ENCODE measurements around the gene LSM14B. TPM values are rescaled to one million over a fixed set of nuclear protein-coding genes. Genes with fewer than 3 reads are reported as not detected.

Gene LSM14B
- total RNA-seq, 1 donor: 31.0 TPM

DNA sequence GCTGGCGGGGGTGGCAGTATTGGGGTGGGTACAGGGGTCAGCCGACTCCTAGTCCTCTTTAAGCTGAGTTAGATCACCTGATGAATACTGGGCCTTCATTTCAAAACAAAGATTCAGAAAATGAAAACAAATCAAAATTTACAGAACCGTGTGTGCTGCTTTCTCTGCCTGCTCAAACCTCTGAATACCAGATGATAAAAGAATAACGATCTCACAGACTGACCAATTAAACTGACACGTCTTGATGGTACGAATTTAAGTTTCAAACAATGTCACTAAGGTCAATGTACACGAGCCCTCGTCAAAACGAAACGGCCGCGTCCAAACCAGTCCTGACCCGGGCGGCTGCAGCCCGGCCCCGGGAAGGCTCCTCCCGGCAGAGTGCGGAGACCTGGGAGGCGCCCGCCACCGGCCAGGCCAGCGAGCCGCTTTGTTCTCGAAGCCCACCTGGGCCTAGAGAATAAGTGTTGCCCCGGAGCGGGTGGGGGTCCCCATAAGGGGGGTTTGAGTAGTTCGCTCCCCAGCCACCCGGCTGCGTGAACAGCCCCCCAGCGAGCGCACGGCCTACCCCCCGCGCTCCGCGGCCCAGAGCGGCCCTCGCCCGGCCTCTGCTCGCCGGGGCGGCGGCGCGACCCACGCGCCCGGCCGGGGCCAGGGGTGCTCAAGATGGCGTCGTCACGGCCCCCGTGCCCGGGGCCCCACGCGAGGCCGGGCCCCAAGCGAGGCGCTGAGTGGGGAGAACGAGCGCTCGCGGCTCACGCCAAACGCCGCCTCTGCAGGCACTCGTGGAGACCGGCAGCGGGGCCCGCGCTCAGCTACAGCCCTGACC, 20.2 kb downstream of the LSM14B start:
- DNase-seq (ENCODE audit: low read depth): no peak
- TF ChIP-seq, protein P1, sequence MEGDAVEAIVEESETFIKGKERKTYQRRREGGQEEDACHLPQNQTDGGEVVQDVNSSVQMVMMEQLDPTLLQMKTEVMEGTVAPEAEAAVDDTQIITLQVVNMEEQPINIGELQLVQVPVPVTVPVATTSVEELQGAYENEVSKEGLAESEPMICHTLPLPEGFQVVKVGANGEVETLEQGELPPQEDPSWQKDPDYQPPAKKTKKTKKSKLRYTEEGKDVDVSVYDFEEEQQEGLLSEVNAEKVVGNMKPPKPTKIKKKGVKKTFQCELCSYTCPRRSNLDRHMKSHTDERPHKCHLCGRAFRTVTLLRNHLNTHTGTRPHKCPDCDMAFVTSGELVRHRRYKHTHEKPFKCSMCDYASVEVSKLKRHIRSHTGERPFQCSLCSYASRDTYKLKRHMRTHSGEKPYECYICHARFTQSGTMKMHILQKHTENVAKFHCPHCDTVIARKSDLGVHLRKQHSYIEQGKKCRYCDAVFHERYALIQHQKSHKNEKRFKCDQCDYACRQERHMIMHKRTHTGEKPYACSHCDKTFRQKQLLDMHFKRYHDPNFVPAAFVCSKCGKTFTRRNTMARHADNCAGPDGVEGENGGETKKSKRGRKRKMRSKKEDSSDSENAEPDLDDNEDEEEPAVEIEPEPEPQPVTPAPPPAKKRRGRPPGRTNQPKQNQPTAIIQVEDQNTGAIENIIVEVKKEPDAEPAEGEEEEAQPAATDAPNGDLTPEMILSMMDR (IDR thresholded peaks at IDR 0.05; ENCODE audit: insufficient read depth, low read length): no peak
- peak overlapping the region; percentile 68 for H3K4me3 ChIP-seq (ENCODE audit: low read depth, low read length)

DNA sequence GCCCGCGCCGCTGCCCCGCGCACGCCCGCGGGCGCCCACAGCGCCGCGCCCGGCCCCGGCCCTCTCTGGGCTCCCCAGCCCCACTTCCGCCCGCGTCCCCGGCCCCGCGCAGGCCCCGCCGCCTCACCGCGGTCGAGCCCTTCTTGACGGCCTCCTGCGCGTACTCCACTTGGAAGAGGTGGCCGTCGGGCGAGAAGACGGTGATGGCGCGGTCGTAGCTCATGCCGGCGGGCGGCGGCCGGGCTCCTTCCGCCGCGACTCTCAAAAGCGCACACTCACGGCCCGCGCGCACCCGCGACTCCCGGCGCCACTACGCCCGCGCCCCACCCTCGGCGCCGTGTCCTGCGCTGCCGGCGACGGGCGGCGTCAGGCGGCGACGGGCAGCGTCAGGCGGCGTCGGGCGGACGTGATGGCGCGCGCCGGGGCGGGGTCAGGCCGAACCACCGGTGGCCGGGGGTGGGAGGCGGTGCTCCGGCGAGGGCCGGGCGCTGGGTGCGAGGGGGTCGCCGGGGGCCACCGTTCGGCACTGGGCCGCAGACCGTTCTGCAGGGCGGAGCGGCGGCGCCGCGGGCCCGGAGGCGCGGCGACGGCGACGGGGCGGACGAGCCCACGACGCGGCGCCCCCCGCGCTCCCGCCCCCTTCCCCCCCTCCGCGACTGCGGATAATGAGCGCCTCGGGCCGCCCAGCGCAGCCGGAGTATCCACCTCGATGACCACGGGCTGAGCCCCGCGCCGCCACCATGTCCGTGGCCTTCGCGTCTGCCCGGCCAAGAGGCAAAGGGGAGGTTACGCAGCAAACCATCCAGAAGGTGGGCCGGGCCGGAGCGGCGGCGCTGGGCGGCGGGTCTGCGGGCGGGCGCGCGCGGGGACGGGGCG, 21.0 kb downstream of the LSM14B start, which contains the start of the genes PSMA7 and SS18L1:
TSS of gene PSMA7 (minus strand) at position 314 of the 876 bp plus-strand sequence. CDS start at position 223, 91 bp downstream.
TSS of gene SS18L1 (plus strand) at position 689 of the 876 bp plus-strand sequence. CDS start at position 741, 52 bp downstream.
- DNase-seq (ENCODE audit: low read depth): peak; percentile 78
- TF ChIP-seq, protein P1 (IDR thresholded peaks at IDR 0.05; ENCODE audit: insufficient read depth, low read length): no peak

DNA sequence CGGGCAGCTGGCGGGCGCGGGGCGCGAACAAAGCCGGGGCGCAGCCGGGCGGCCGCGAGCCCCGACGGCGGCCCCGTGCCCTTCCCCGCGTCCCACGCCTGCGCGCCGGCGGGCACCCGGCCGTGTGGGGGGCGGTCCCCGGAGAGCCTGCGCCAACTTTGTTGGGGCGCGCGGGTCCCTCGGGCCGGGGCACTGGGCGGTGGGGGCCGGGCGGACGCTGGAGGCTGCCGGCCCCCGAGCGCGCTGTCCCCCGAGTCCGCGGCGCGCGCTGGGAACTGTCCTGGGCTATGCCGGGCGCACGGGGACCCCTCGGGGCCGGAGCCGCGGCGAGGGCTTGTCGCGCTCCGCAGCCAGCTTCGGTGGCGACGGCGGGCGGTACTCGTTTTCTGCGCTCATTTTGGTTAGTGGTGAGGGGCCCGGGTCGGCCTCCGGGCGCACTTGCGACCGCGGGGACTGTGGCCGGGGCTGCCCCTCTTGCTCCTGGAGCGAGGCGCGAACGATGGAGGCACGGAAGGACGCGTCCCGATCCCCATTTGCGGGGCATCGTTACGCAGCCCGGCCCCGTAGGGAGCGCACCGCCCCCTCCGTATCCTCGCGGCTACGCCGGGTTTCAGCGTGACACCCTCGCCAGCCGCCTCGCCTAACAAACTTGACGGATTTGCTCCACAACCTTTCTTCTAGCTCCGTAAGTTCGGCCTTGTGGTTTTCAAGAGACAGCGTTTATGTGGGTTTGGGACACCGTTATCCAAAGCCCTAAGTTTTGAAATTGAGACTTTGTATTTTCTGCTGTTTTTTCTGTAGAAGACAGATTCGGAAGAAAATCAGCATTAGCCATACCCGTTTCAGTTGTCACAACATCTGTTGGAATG, 21.9 kb downstream of the LSM14B start:
- H3K4me3 ChIP-seq (ENCODE audit: low read depth, low read length): peak overlapping the region; percentile 77
- TF ChIP-seq, protein P1 (IDR thresholded peaks at IDR 0.05; ENCODE audit: insufficient read depth, low read length): no peak
- peak; percentile 59 for DNase-seq (ENCODE audit: low read depth)

More for the DNA sequence above, 21.0 kb downstream of the LSM14B start, which contains the start of the genes PSMA7 and SS18L1:
- peak within 1 kb of the TSS; percentile 77 for H3K4me3 ChIP-seq (ENCODE audit: low read depth, low read length)

DNA sequence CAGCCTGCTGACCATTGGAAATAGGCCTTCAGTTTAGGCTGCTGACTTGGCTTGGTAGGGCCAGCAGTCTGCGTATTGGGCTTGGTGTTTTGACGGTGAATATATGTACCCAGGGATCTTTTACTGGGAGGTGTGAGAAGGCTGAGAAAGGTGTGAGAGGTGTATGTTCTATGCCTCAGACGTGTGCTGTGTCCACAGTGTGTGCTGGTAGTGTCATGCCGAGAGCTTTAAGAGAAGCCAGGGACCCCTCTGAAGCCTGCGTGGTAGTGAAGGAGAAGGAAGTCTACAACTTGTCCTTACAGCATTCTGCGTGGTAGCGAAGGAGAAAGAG, 23.4 kb downstream of the LSM14B start:
- TF ChIP-seq, protein P1 (IDR thresholded peaks at IDR 0.05; ENCODE audit: insufficient read depth, low read length): no peak
- DNase-seq (ENCODE audit: low read depth): no peak
- H3K4me3 ChIP-seq (ENCODE audit: low read depth, low read length): no peak overlapping the region

DNA sequence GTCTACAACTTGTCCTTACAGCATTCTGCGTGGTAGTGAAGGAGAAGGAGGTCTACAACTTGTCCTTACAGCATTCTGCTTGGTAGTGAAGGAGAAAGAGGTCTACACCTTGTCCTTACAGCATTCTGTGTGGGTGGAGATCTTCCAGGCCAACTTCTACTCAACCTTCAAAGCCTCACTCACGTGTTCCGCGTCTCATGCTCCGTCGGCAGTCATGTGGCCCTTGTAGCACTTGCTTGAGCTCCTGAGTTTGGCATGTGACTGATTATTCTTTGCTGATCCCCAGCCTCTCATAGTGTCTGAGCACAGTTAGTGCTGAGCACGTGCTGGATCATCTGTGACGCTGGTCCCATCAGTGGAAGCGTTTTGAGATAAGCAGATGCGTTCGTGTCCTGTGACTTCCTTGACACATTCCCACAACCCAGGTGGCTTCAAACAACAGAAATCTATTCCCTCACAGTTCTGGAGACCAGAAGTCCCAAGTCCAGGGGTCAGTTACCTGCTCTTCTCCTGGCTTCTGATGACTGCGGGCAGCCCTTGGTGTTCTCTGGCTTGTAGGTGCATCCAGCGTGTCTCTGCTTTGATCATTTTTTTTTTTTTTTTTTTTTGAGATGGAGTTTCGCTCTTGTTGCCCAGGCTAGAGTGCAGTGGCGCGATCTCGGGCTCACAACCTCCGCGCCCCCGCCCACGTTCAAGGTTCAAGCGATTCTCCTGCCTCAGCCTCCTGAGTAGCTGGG, 23.9 kb downstream of the LSM14B start:
- no peak overlapping the region for H3K4me3 ChIP-seq (ENCODE audit: low read depth, low read length)
- TF ChIP-seq, protein P1 (IDR thresholded peaks at IDR 0.05; ENCODE audit: insufficient read depth, low read length): no peak
- DNase-seq (ENCODE audit: low read depth): no peak

All from fibroblast of the aortic adventitia (primary cell).